GM19240 (cell line): Measurements from ENCODE around the gene KCNF1.

Experiments used
- DNase-seq: peaks from one replicate; pipeline ENCODE4 v3.0.0; 2011; ENCODE audit warnings: low spot score; ENCODE audit not compliant: insufficient read length

Gene KCNF1

GRCh38 chr2:10901160-10901939 is 10.4 kb upstream of the KCNF1 start:
- no peak for DNase-seq

- no peak for DNase-seq
Observed at GRCh38 chr2:10903861-10904210, 7.9 kb upstream of the KCNF1 start.

GRCh38 chr2:10904455-10904854 is 7.3 kb upstream of the KCNF1 start:
- DNase-seq = no peak

GRCh38 chr2:10905006-10905861 is 6.5 kb upstream of the KCNF1 start:
- no peak for DNase-seq

GRCh38 chr2:10905862-10906143 is 5.9 kb upstream of the KCNF1 start:
- no peak for DNase-seq

GRCh38 chr2:10906926-10907625 is 4.7 kb upstream of the KCNF1 start:
- no peak for DNase-seq

- no peak for DNase-seq
Observed at GRCh38 chr2:10908195-10908594, 3.5 kb upstream of the KCNF1 start.

- no peak for DNase-seq
Observed at GRCh38 chr2:10909050-10909995, 2.4 kb upstream of the KCNF1 start.

GRCh38 chr2:10909996-10910341 is 1.8 kb upstream of the KCNF1 start:
- DNase-seq = no peak

GRCh38 chr2:10910625-10911024 is 1.1 kb upstream of the KCNF1 start:
- DNase-seq = no peak

- DNase-seq = no peak
Observed at GRCh38 chr2:10912076-10912731, 470 bp downstream of the KCNF1 start.

- no peak for DNase-seq
Observed at GRCh38 chr2:10912796-10913455, 1.2 kb downstream of the KCNF1 start.

- DNase-seq = no peak
Observed at GRCh38 chr2:10913501-10914271, 2.0 kb downstream of the KCNF1 start.

- DNase-seq = no peak
Observed at GRCh38 chr2:10914272-10914693, 2.5 kb downstream of the KCNF1 start.

- no peak for DNase-seq
Observed at GRCh38 chr2:10915236-10915635, 3.5 kb downstream of the KCNF1 start.

GRCh38 chr2:10915731-10916276 is 4.1 kb downstream of the KCNF1 start:
- DNase-seq = no peak

- DNase-seq = no peak
Observed at GRCh38 chr2:10916953-10917352, 5.2 kb downstream of the KCNF1 start.

GRCh38 chr2:10917927-10918326 is 6.2 kb downstream of the KCNF1 start:
- no peak for DNase-seq
